Activated naive CD8-positive, alpha-beta T cell (primary cell): ENCODE measurements around the gene TP53BP1.
"Not testable (repeated sequence)": the region's sequence is repeated elsewhere in the genome, so short reads cannot be mapped to it uniquely, and the experiment has no call there.

Source experiments
- H3K27ac Mint-ChIP-seq: one replicate; pipeline ENCODE4 v1.8.0; 2021; ENCODE audit warnings: mixed read lengths
- H3K27me3 Mint-ChIP-seq: one replicate; pipeline ENCODE4 v1.8.0; 2021; ENCODE audit warnings: mixed read lengths
- H3K36me3 Mint-ChIP-seq: one replicate; pipeline ENCODE4 v1.8.0; 2021; ENCODE audit warnings: mixed read lengths
- H3K4me1 Mint-ChIP-seq: one replicate; pipeline ENCODE4 v1.8.0; 2021; ENCODE audit warnings: low read depth, mixed read lengths
- H3K4me3 Mint-ChIP-seq: one replicate; pipeline ENCODE4 v1.8.0; 2021; ENCODE audit warnings: mild to moderate bottlenecking, mixed read lengths
- H3K9me3 Mint-ChIP-seq: one replicate; pipeline ENCODE4 v1.8.0; 2021; ENCODE audit warnings: low read depth, mixed read lengths

The TP53BP1 gene

GRCh38 chr15:43492673-43493601, at the start of gene TP53BP1:
TSS of gene TP53BP1 (minus strand) at chr15:43493156. CDS start at chr15:43493043, 113 bp downstream.
- Mint-ChIP-seq H3K36me3 (peaks cover 13% of the 10 kb centered on the region), H3K27me3 (no peaks in the 10 kb centered on the region), H3K9me3 (no peaks in the 10 kb centered on the region), H3K4me3 (peak within 1 kb of the TSS; percentile 100), H3K27ac (peak within 1 kb of the TSS; percentile 98), H3K4me1 (peaks cover 33% of the 10 kb centered on the region)

- peaks cover 3% of the 10 kb centered on the region for H3K36me3 Mint-ChIP-seq
- peaks cover 5% of the 10 kb centered on the region for H3K4me1 Mint-ChIP-seq
- no peaks in the 10 kb centered on the region for H3K27me3 Mint-ChIP-seq
- no peaks in the 10 kb centered on the region for H3K9me3 Mint-ChIP-seq
- no peak overlapping the region for H3K27ac Mint-ChIP-seq
- no peak overlapping the region for H3K4me3 Mint-ChIP-seq
Observed at GRCh38 chr15:43541785-43542184, 48.8 kb upstream of the TP53BP1 start.

GRCh38 chr15:43538091-43538490, 45.1 kb upstream of the TP53BP1 start:
- H3K27me3 Mint-ChIP-seq, result no peaks in the 10 kb centered on the region
- H3K4me1 Mint-ChIP-seq, result peaks cover 5% of the 10 kb centered on the region
- H3K36me3 Mint-ChIP-seq, result peaks cover 4% of the 10 kb centered on the region
- H3K9me3 Mint-ChIP-seq, result no peaks in the 10 kb centered on the region
- H3K4me3 Mint-ChIP-seq, result no peak overlapping the region
- H3K27ac Mint-ChIP-seq, result no peak overlapping the region

GRCh38 chr15:43534897-43535296, 41.9 kb upstream of the TP53BP1 start:
- Mint-ChIP-seq H3K27me3 (no peaks in the 10 kb centered on the region), H3K9me3 (no peaks in the 10 kb centered on the region), H3K27ac (no peak overlapping the region), H3K36me3 (peaks cover 4% of the 10 kb centered on the region), H3K4me1 (no peaks in the 10 kb centered on the region), H3K4me3 (no peak overlapping the region)

- H3K27ac Mint-ChIP-seq, H3K36me3 Mint-ChIP-seq, H3K4me3 Mint-ChIP-seq, H3K4me1 Mint-ChIP-seq, H3K27me3 Mint-ChIP-seq, H3K9me3 Mint-ChIP-seq: not testable (repeated sequence)
Observed at GRCh38 chr15:43532826-43533225, 39.9 kb upstream of the TP53BP1 start.

GRCh38 chr15:43531018-43531670, 38.2 kb upstream of the TP53BP1 start:
- Mint-ChIP-seq H3K9me3 (no peaks in the 10 kb centered on the region), H3K36me3 (peaks cover 4% of the 10 kb centered on the region), H3K4me3 (no peak overlapping the region), H3K27ac (no peak overlapping the region), H3K27me3 (no peaks in the 10 kb centered on the region), H3K4me1 (no peaks in the 10 kb centered on the region)

- peaks cover 8% of the 10 kb centered on the region for H3K4me1 Mint-ChIP-seq
- no peaks in the 10 kb centered on the region for H3K9me3 Mint-ChIP-seq
- no peaks in the 10 kb centered on the region for H3K36me3 Mint-ChIP-seq
- H3K27me3 Mint-ChIP-seq, result no peaks in the 10 kb centered on the region
- no peak overlapping the region for H3K27ac Mint-ChIP-seq
- H3K4me3 Mint-ChIP-seq, result no peak overlapping the region
Observed at GRCh38 chr15:43529587-43530345, 36.8 kb upstream of the TP53BP1 start.

- peaks cover 9% of the 10 kb centered on the region for H3K4me1 Mint-ChIP-seq
- no peaks in the 10 kb centered on the region for H3K27me3 Mint-ChIP-seq
- no peak overlapping the region for H3K4me3 Mint-ChIP-seq
- H3K27ac Mint-ChIP-seq, result no peak overlapping the region
- no peaks in the 10 kb centered on the region for H3K36me3 Mint-ChIP-seq
- H3K9me3 Mint-ChIP-seq, result no peaks in the 10 kb centered on the region
Observed at GRCh38 chr15:43529141-43529540, 36.2 kb upstream of the TP53BP1 start.

- H3K36me3 Mint-ChIP-seq, result no peaks in the 10 kb centered on the region
- no peaks in the 10 kb centered on the region for H3K27me3 Mint-ChIP-seq
- H3K27ac Mint-ChIP-seq, result no peak overlapping the region
- no peak overlapping the region for H3K4me3 Mint-ChIP-seq
- H3K4me1 Mint-ChIP-seq, result peaks cover 9% of the 10 kb centered on the region
- H3K9me3 Mint-ChIP-seq, result no peaks in the 10 kb centered on the region
Observed at GRCh38 chr15:43528542-43529007, 35.6 kb upstream of the TP53BP1 start.

- no peak overlapping the region for H3K27ac Mint-ChIP-seq
Observed at GRCh38 chr15:43527802-43528541, 35.0 kb upstream of the TP53BP1 start.

GRCh38 chr15:43527016-43527801, 34.3 kb upstream of the TP53BP1 start:
- Mint-ChIP-seq H3K27ac (no peak overlapping the region), H3K4me3 (no peak overlapping the region), H3K4me1 (peaks cover 9% of the 10 kb centered on the region), H3K27me3 (no peaks in the 10 kb centered on the region), H3K36me3 (no peaks in the 10 kb centered on the region), H3K9me3 (no peaks in the 10 kb centered on the region)

More at GRCh38 chr15:43527802-43528541, 35.0 kb upstream of the TP53BP1 start:
- H3K9me3 Mint-ChIP-seq, result no peaks in the 10 kb centered on the region
- H3K4me3 Mint-ChIP-seq, result no peak overlapping the region
- peaks cover 9% of the 10 kb centered on the region for H3K4me1 Mint-ChIP-seq
- no peaks in the 10 kb centered on the region for H3K36me3 Mint-ChIP-seq
- no peaks in the 10 kb centered on the region for H3K27me3 Mint-ChIP-seq

GRCh38 chr15:43526261-43526930, 33.4 kb upstream of the TP53BP1 start:
- H3K9me3 Mint-ChIP-seq, result no peaks in the 10 kb centered on the region
- H3K27ac Mint-ChIP-seq, result no peak overlapping the region
- H3K4me3 Mint-ChIP-seq, result no peak overlapping the region
- H3K27me3 Mint-ChIP-seq, result no peaks in the 10 kb centered on the region
- H3K4me1 Mint-ChIP-seq, result peaks cover 9% of the 10 kb centered on the region
- H3K36me3 Mint-ChIP-seq, result no peaks in the 10 kb centered on the region

GRCh38 chr15:43525131-43525530, 32.2 kb upstream of the TP53BP1 start:
- H3K9me3 Mint-ChIP-seq, result no peaks in the 10 kb centered on the region
- H3K4me1 Mint-ChIP-seq, result peaks cover 9% of the 10 kb centered on the region
- no peaks in the 10 kb centered on the region for H3K27me3 Mint-ChIP-seq
- no peak overlapping the region for H3K4me3 Mint-ChIP-seq
- H3K27ac Mint-ChIP-seq, result peak overlapping the region; percentile 13
- no peaks in the 10 kb centered on the region for H3K36me3 Mint-ChIP-seq
